Measurements from ENCODE around the gene PRSS3. TPM values are rescaled to one million over a fixed set of nuclear protein-coding genes. Genes with fewer than 3 reads are reported as not detected.
"Not testable (repeated sequence)": the region's sequence is repeated elsewhere in the genome, so short reads cannot be mapped to it uniquely, and the experiment has no call there.

PRSS3 gene
- total and polyA plus RNA-seq, 2 donors: 2.6 to 5.7 TPM

- Histone ChIP-seq H3K27me3 (ENCODE audit: control insufficient read depth in 2 of 2, insufficient read depth in 1 of 2, low read length in 1 of 2) (no peaks in the 10 kb centered on the region), H3K4me3 (ENCODE audit: low read length in 2 of 2) (no peak overlapping the region), H3K4me1 (ENCODE audit: control insufficient read depth in 2 of 2, insufficient read depth in 2 of 2, low read length in 2 of 2) (peaks cover 0 to 7% of the 10 kb centered on the region in 2 donors), H3K36me3 (ENCODE audit: control insufficient read depth in 2 of 2, insufficient read depth in 2 of 2, low read length in 1 of 2) (peaks cover 2% of the 10 kb centered on the region in 2 donors), H3K9me3 (ENCODE audit: control insufficient read depth in 2 of 2, insufficient read depth in 1 of 2, low read length in 1 of 2) (no peaks in the 10 kb centered on the region), H3K27ac (ENCODE audit: low read depth in 1 of 2, low read length in 1 of 2) (no peak overlapping the region)
- no peak for DNase-seq (ENCODE audit: low read depth in 6 of 9, low spot score in 9 of 9)
- 92% methylated on average over 5 of the region's 5 CpGs for WGBS
These were observed 48.1 kb downstream of the PRSS3 start for GRCh38 chr9:33843312-33843961.

DNA sequence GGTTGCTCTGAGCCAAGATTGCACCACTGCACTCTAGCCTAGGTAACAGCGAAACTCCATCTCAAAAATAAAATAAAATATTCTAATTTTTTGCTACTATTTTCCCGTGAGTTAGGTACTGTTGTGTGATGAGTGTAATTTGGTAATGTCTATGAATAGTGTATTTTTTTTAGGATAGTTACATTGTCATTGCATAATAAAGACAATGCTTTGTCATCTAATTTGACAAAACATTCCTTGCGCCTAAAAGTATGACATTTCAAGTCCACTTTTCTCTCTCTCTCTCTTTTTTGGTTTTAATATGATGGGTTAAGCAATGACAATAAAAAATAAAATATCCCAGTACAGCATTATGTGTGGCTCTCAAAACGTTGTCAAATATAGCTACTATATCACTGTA lies 50.9 kb downstream of the PRSS3 start:
- Histone ChIP-seq H3K4me1 (ENCODE audit: control insufficient read depth in 2 of 2, insufficient read depth in 2 of 2, low read length in 2 of 2) (peaks cover 3 to 7% of the 10 kb centered on the region in 2 donors), H3K36me3 (ENCODE audit: control insufficient read depth in 2 of 2, insufficient read depth in 2 of 2, low read length in 1 of 2) (peaks cover 0 to 2% of the 10 kb centered on the region in 2 donors), H3K4me3 (ENCODE audit: low read length in 2 of 2) (no peak overlapping the region), H3K9me3 (ENCODE audit: control insufficient read depth in 2 of 2, insufficient read depth in 1 of 2, low read length in 1 of 2) (no peaks in the 10 kb centered on the region), H3K27ac (ENCODE audit: low read depth in 1 of 2, low read length in 1 of 2) (no peak overlapping the region), H3K27me3 (ENCODE audit: control insufficient read depth in 2 of 2, insufficient read depth in 1 of 2, low read length in 1 of 2) (no peaks in the 10 kb centered on the region)
- WGBS: 94% methylated on average over 4 of the region's 4 CpGs
- no peak for DNase-seq (ENCODE audit: low read depth in 6 of 9, low spot score in 9 of 9)

DNA sequence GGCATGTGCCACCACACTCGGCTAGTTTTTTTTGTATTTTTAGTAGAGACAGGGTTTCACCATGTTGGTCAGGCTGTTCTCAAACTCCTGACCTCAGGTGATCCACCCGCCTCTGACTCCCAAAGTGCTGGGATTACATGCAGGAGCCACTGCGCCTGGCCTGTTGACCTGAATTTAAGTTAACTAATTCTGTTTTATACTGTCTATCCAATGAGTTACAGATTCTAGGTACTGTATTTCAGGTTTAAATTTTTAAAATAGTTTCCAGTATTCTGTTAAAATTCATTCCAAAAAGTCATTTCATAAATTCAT lies 52.5 kb downstream of the PRSS3 start:
- DNase-seq (ENCODE audit: low read depth in 6 of 9, low spot score in 9 of 9); H3K9me3 ChIP-seq (ENCODE audit: control insufficient read depth in 2 of 2, insufficient read depth in 1 of 2, low read length in 1 of 2); H3K27ac ChIP-seq (ENCODE audit: low read depth in 1 of 2, low read length in 1 of 2); H3K27me3 ChIP-seq (ENCODE audit: control insufficient read depth in 2 of 2, insufficient read depth in 1 of 2, low read length in 1 of 2); H3K36me3 ChIP-seq (ENCODE audit: control insufficient read depth in 2 of 2, insufficient read depth in 2 of 2, low read length in 1 of 2); H3K4me3 ChIP-seq (ENCODE audit: low read length in 2 of 2); H3K4me1 ChIP-seq (ENCODE audit: control insufficient read depth in 2 of 2, insufficient read depth in 2 of 2, low read length in 2 of 2): not testable (repeated sequence)
- WGBS: 97% methylated on average over 3 of the region's 3 CpGs

Other genes with a start within 250 kb of the PRSS3 start
- 13.6 TPM for gene UBE2R2, start 21.6 kb downstream of the PRSS3 start, total RNA-seq
- gene UBE2R2, start 21.6 kb downstream of the PRSS3 start, polyA plus RNA-seq: 30.1 TPM